Hepatocyte (in vitro differentiated cells): Measurements from ENCODE around the gene COL13A1. TPM values are rescaled to one million over a fixed set of nuclear protein-coding genes. Genes with fewer than 3 reads are reported as not detected.

Experiments
- DNase-seq: peaks from one replicate; pipeline ENCODE4 v3.0.0-alpha.2; 2016; ENCODE audit warnings: low spot score
- H2AFZ ChIP-seq: fragments of 200-600 bp; sonication (generic); 2 replicates; pipeline ENCODE4 v1.6.0; 2016; ENCODE audit warnings: antibody characterized with exemption, mild to moderate bottlenecking
- H3K27ac ChIP-seq: fragments of 200-600 bp; sonication (generic); 2 replicates; pipeline ENCODE4 v1.5.1; 2016; ENCODE audit warnings: mild to moderate bottlenecking
- H3K27me3 ChIP-seq: fragments of 200-600 bp; sonication (generic); 2 replicates; pipeline ENCODE4 v1.6.1; 2016
- H3K36me3 ChIP-seq: fragments of 200-600 bp; sonication (generic); replicated peaks from 2 replicates; pipeline ENCODE4 v1.5.1; 2016; ENCODE audit warnings: low read depth; ENCODE audit not compliant: insufficient read depth
- H3K4me1 ChIP-seq: fragments of 200-600 bp; sonication (generic); 2 replicates; pipeline ENCODE4 v1.5.1; 2016; ENCODE audit warnings: mild to moderate bottlenecking, moderate library complexity; ENCODE audit not compliant: insufficient read depth
- H3K4me2 ChIP-seq: fragments of 200-600 bp; sonication (generic); 2 replicates; pipeline ENCODE4 v1.6.0; 2016
- H3K4me3 ChIP-seq: fragments of 200-600 bp; sonication (generic); 2 replicates; pipeline ENCODE4 v1.5.1; 2016; ENCODE audit warnings: mild to moderate bottlenecking
- H3K79me2 ChIP-seq: fragments of 200-600 bp; sonication (generic); 2 replicates; pipeline ENCODE4 v1.6.0; 2017; ENCODE audit warnings: mild to moderate bottlenecking
- H3K9me2 ChIP-seq: fragments of 200-600 bp; sonication (generic); replicated peaks from 2 replicates; pipeline ENCODE4 v1.6.0; 2017; ENCODE audit warnings: mild to moderate bottlenecking; ENCODE audit not compliant: insufficient read depth
- H3K9me3 ChIP-seq: fragments of 200-600 bp; sonication (generic); 2 replicates; pipeline ENCODE4 v1.5.1; 2016; ENCODE audit warnings: low read depth, mild to moderate bottlenecking
- H4K20me1 ChIP-seq: fragments of 200-600 bp; sonication (generic); 2 replicates; pipeline ENCODE4 v1.6.0; 2016; ENCODE audit warnings: mild to moderate bottlenecking; ENCODE audit not compliant: insufficient read depth, poor library complexity, severe bottlenecking
- EZH2 ChIP-seq: fragments of 200-600 bp; sonication (generic); IDR thresholded peaks from 2 replicates; pipeline ENCODE4 v1.6.1; 2016; ENCODE audit warnings: antibody characterized with exemption, mild to moderate bottlenecking, borderline replicate concordance
- EZH2phosphoT487 ChIP-seq: fragments of 200-600 bp; sonication (generic); IDR thresholded peaks from one replicate; pipeline ENCODE4 v1.6.1; 2018; ENCODE audit warnings: antibody characterized with exemption, mild to moderate bottlenecking, low read depth, moderate library complexity; ENCODE audit not compliant: unreplicated experiment, severe bottlenecking
- WGBS: methylation state at CpG from one replicate; pipeline ENCODE4 v1.1.6; 2016; ENCODE audit warnings: low lambda C conversion rate; ENCODE audit errors: missing lambda C conversion rate; 5-methylcytosine and 5-hydroxymethylcytosine counted together
- polyA plus RNA-seq: library from polyadenylated mRNA; unstranded; fragments of >200 nt; fragmentation: Nextera tagmentation; extraction: Ambion mirVana; gene quantifications from 2 replicates; pipeline ENCODE4 v1.2.1, GENCODE V29; 2016
- total RNA-seq: library from RNA; depleted of rRNA; stranded (reverse); fragments of >200 nt; gene quantifications from 2 replicates; pipeline ENCODE4 v1.2.3, GENCODE V29; 2014
- TF ChIP-seq, protein P1 (sequence below): fragments of 200-600 bp; sonication (generic); IDR thresholded peaks from 2 replicates; pipeline ENCODE4 v1.5.1; 2016; ENCODE audit warnings: antibody characterized with exemption, mild to moderate bottlenecking; ENCODE audit not compliant: poor library complexity

Gene COL13A1
- total and polyA plus RNA-seq, 2 experiments from 2014 or later = 4.5 to 8.5 TPM

DNA sequence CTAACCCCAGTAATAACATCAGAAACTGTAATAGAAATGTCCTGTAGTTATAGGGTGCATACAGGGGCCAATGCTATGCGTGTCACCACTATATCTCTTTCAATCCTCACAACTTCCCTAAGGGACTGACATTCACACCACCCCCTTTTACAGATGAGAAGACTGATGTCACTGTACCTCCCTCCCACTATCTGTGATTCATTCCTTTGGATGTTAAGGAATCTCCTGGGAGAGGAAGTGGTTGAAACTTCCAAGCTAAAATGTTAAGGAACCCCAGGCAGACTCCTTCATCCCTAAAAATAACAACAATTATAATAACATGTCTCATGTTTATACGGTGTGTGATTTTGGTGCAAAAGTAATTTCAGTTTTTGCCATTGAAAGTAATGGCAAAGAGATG lies 5.4 kb downstream of the COL13A1 start:
- no peak overlapping the region for H3K4me2 ChIP-seq

DNA sequence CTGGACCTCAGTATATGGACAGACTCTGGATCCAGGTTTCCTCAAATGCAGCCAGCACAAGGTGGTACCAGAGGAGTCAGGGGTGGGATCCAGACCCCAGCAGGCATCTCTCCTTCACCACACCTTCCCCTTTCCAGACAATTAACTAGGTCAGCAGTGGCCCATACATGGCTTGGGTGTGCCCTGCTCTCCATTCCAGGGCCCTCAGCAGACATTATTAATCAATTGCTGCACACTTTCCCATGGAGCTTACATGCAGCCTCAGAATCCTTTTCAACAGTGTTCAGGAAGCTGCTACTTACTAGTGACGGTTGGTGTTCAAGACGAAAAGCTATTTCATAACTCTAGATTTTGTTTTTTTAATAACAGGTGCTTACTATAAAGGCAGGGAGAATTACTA lies 6.0 kb downstream of the COL13A1 start:
- Histone ChIP-seq H3K36me3 (no peaks in the 10 kb centered on the region), H3K4me1 (peaks cover 5% of the 10 kb centered on the region), H3K27ac (no peak overlapping the region), H3K4me2 (no peak overlapping the region), H2AFZ (no peak overlapping the region), H3K27me3 (peaks cover 16% of the 10 kb centered on the region), H3K4me3 (no peak overlapping the region), H3K9me2 (no peaks in the 10 kb centered on the region), H3K79me2 (no peaks in the 10 kb centered on the region), H4K20me1 (no peaks in the 10 kb centered on the region), H3K9me3 (no peaks in the 10 kb centered on the region)
- TF ChIP-seq EZH2phosphoT487 (no peak), EZH2 (no peak)
- TF ChIP-seq, protein P1, sequence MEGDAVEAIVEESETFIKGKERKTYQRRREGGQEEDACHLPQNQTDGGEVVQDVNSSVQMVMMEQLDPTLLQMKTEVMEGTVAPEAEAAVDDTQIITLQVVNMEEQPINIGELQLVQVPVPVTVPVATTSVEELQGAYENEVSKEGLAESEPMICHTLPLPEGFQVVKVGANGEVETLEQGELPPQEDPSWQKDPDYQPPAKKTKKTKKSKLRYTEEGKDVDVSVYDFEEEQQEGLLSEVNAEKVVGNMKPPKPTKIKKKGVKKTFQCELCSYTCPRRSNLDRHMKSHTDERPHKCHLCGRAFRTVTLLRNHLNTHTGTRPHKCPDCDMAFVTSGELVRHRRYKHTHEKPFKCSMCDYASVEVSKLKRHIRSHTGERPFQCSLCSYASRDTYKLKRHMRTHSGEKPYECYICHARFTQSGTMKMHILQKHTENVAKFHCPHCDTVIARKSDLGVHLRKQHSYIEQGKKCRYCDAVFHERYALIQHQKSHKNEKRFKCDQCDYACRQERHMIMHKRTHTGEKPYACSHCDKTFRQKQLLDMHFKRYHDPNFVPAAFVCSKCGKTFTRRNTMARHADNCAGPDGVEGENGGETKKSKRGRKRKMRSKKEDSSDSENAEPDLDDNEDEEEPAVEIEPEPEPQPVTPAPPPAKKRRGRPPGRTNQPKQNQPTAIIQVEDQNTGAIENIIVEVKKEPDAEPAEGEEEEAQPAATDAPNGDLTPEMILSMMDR = no peak
- WGBS = 52% methylated on average over 2 of the region's 2 CpGs
- no peak for DNase-seq

More for the DNA sequence above, 5.4 kb downstream of the COL13A1 start:
- no peaks in the 10 kb centered on the region for H3K36me3 ChIP-seq
- H3K4me1 ChIP-seq = peaks cover 9% of the 10 kb centered on the region
- no peak overlapping the region for H3K27ac ChIP-seq
- TF ChIP-seq EZH2phosphoT487 = no peak
- H2AFZ ChIP-seq = no peak overlapping the region
- no peak for DNase-seq
- H3K9me2 ChIP-seq = no peaks in the 10 kb centered on the region
- no peak overlapping the region for H3K4me3 ChIP-seq
- H3K79me2 ChIP-seq = no peaks in the 10 kb centered on the region
- H4K20me1 ChIP-seq = no peaks in the 10 kb centered on the region
- no peaks in the 10 kb centered on the region for H3K9me3 ChIP-seq
- 77% methylated on average over 2 of the region's 2 CpGs for WGBS
- peaks cover 22% of the 10 kb centered on the region for H3K27me3 ChIP-seq

DNA sequence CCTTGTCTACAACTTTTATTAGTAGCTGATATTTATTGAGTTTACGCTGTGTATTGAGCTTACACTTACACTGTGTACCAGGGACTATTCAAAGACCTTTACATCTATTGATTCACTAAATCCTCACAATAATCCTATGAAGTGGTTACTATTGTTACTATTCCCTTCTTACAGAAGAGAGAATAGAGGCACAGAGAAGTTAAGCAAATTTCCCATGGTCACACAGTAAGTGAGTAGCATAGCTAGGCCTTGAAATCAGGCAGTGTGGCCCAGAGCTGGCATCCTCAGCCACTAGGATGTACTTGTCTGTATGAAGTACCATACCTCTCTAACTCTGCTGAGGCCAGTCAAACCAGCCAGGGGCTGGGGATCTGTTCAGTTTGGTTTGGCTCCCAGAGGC lies 7.6 kb downstream of the COL13A1 start:
- 96% methylated on average over 1 of the region's 1 CpG for WGBS
- no peaks in the 10 kb centered on the region for H3K79me2 ChIP-seq
- H2AFZ ChIP-seq = no peak overlapping the region

DNA sequence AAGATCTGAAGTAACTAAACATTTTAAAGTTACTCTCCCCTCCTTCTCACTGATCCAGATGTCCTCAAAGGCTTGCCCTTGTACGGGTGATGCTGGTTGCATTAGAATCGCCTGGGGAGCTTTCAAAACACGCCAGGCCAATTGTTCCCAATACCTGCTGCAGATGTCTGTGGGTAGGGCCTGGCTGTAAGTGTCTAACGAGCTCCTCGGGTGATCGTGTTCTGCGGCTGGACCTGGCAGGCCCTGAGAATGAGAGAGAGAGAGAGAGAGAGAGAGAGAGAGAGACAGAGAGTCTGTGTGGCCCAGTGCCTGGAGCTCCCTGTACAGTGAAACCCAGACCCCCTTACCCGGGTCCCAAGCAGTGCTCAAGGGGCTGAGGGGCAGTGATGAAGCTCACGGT lies 8.4 kb downstream of the COL13A1 start:
- H3K4me1 ChIP-seq = peaks cover 5% of the 10 kb centered on the region
- H3K9me2 ChIP-seq = no peaks in the 10 kb centered on the region
- TF ChIP-seq EZH2phosphoT487 = no peak
- TF ChIP-seq, protein P1 = no peak
- TF ChIP-seq EZH2 = no peak
- no peaks in the 10 kb centered on the region for H4K20me1 ChIP-seq
- H3K4me3 ChIP-seq = no peak overlapping the region
- H3K27ac ChIP-seq = no peak overlapping the region
- H3K4me2 ChIP-seq = no peak overlapping the region
- DNase-seq = no peak
- H3K36me3 ChIP-seq = no peaks in the 10 kb centered on the region
- no peaks in the 10 kb centered on the region for H3K9me3 ChIP-seq
- WGBS = 49% methylated on average over 9 of the region's 9 CpGs
- H3K79me2 ChIP-seq = no peaks in the 10 kb centered on the region
- H2AFZ ChIP-seq = no peak overlapping the region
- H3K27me3 ChIP-seq = no peaks in the 10 kb centered on the region

More for the DNA sequence above, 7.6 kb downstream of the COL13A1 start:
- Histone ChIP-seq H3K27me3 (peaks cover 1% of the 10 kb centered on the region), H4K20me1 (no peaks in the 10 kb centered on the region), H3K4me1 (peaks cover 5% of the 10 kb centered on the region), H3K9me3 (no peaks in the 10 kb centered on the region), H3K27ac (no peak overlapping the region), H3K36me3 (no peaks in the 10 kb centered on the region), H3K4me3 (no peak overlapping the region), H3K9me2 (no peaks in the 10 kb centered on the region), H3K4me2 (no peak overlapping the region)
- TF ChIP-seq, protein P1 = no peak
- TF ChIP-seq EZH2 = no peak
- TF ChIP-seq EZH2phosphoT487 = no peak
- DNase-seq = no peak
